ENCODE measurements around the gene ZFAND2A. TPM values are rescaled to one million over a fixed set of nuclear protein-coding genes. Genes with fewer than 3 reads are reported as not detected.

ZFAND2A gene
- total RNA-seq, 6 experiments from 2014 or later: 24.3 to 43.1 (median 31.8) TPM

GRCh38 chr7:1114505-1114904 lies 45.5 kb downstream of the ZFAND2A start:
- no CpG with 5 or more reads among the region's 19 CpGs for WGBS (ENCODE audit: insufficient coverage, low coverage, low lambda C conversion rate, missing lambda C conversion rate)
- TF ChIP-seq CTCF (IDR thresholded peaks at IDR 0.05) (no peak), POLR2A (IDR thresholded peaks at IDR 0.05) (no peak)
- Histone ChIP-seq H3K9me3 (no peaks in the 10 kb centered on the region), H3K36me3 (no peaks in the 10 kb centered on the region), H3K27ac (no peak overlapping the region), H3K4me1 (no peaks in the 10 kb centered on the region), H3K27me3 (no peaks in the 10 kb centered on the region), H3K4me3 (no peak overlapping the region)
- ATAC-seq (peak in 3 of 4 donors; percentile 25 to 50 (median 30)), DNase-seq (peak in 1 of 3 donors; percentile 38)
- intact Hi-C loops (cut with DNase I): no loop called here

- no peak for ATAC-seq
- no peak for DNase-seq
- 88% methylated on average over 5 of the region's 13 CpGs for WGBS (ENCODE audit: insufficient coverage, low coverage, low lambda C conversion rate, missing lambda C conversion rate)
Measured at GRCh38 chr7:1114088-1114487, 45.9 kb downstream of the ZFAND2A start.

GRCh38 chr7:1113548-1113885 lies 46.5 kb downstream of the ZFAND2A start:
- no peaks in the 10 kb centered on the region for H3K27me3 ChIP-seq
- no peaks in the 10 kb centered on the region for H3K4me1 ChIP-seq
- intact Hi-C loops (cut with DNase I): no loop called here
- H3K36me3 ChIP-seq: no peaks in the 10 kb centered on the region
- no peak overlapping the region for H3K4me3 ChIP-seq
- 90% methylated on average over 5 of the region's 18 CpGs for WGBS (ENCODE audit: insufficient coverage, low coverage, low lambda C conversion rate, missing lambda C conversion rate)
- H3K27ac ChIP-seq: no peak overlapping the region
- peak in 1 of 3 donors; percentile 39 for DNase-seq
- peak in 1 of 4 donors; percentile 16 for ATAC-seq
- TF ChIP-seq POLR2A (IDR thresholded peaks at IDR 0.05): no peak
- no peak for TF ChIP-seq CTCF (IDR thresholded peaks at IDR 0.05)
- no peaks in the 10 kb centered on the region for H3K9me3 ChIP-seq

More at GRCh38 chr7:1114088-1114487, 45.9 kb downstream of the ZFAND2A start:
- Histone ChIP-seq H3K36me3 (no peaks in the 10 kb centered on the region), H3K27ac (no peak overlapping the region), H3K9me3 (no peaks in the 10 kb centered on the region), H3K27me3 (no peaks in the 10 kb centered on the region), H3K4me1 (no peaks in the 10 kb centered on the region), H3K4me3 (no peak overlapping the region)
- intact Hi-C loops (cut with DNase I): no loop called here
- TF ChIP-seq POLR2A (IDR thresholded peaks at IDR 0.05): no peak
- no peak for TF ChIP-seq CTCF (IDR thresholded peaks at IDR 0.05)

- intact Hi-C loops (cut with DNase I): no loop called here
- DNase-seq (peak in 1 of 3 donors; percentile 21), ATAC-seq (no peak)
- no peak overlapping the region for H3K4me3 ChIP-seq
- no peaks in the 10 kb centered on the region for H3K4me1 ChIP-seq
- WGBS (ENCODE audit: insufficient coverage, low coverage, low lambda C conversion rate, missing lambda C conversion rate): 93% methylated on average over 10 of the region's 43 CpGs
- no peak for TF ChIP-seq POLR2A (IDR thresholded peaks at IDR 0.05)
- no peak for TF ChIP-seq CTCF (IDR thresholded peaks at IDR 0.05)
- H3K27me3 ChIP-seq: no peaks in the 10 kb centered on the region
- H3K27ac ChIP-seq: no peak overlapping the region
- no peaks in the 10 kb centered on the region for H3K9me3 ChIP-seq
- no peaks in the 10 kb centered on the region for H3K36me3 ChIP-seq
Measured at GRCh38 chr7:1112625-1113547, 47.1 kb downstream of the ZFAND2A start.

Measured in right lobe of liver (tissue), 6 donors.